ENCODE measurements around the gene ENOX1.

The ENOX1 gene

DNA sequence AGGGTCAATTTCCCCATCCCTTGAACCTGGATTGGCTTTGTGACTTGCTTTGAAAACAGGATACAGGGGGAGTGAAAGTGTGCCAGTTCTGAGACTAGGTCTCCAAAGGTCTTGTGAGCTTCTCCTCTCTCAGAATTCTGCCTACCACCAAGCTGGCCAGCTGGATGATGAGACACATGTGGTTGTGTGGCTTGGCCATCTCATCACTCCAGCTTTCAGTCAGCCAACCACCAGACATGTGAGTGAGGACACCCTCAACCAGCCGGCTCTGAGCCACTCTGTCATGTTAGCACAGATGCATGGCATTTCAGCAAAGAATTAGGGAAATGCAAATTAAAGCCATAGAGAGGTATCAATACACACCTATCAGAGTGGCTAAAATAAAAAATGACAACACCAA, 29.5 kb downstream of the ENOX1 start:
- Histone ChIP-seq H2BK120ac (ENCODE audit: insufficient read depth, low read length, poor library complexity) (no peak overlapping the region), H3K36me3 (ENCODE audit: control insufficient read depth in 1 of 2, insufficient read depth in 2 of 2, low read length in 2 of 2) (no peaks in the 10 kb centered on the region), H3K4me2 (ENCODE audit: low read length) (no peak overlapping the region), H3K4me1 (ENCODE audit: control insufficient read depth in 1 of 2, insufficient read depth in 2 of 2, low read length in 2 of 2) (no peaks in the 10 kb centered on the region), H2BK12ac (ENCODE audit: low read length) (no peak overlapping the region), H3K79me2 (ENCODE audit: control insufficient read depth, insufficient read depth, low read length, poor library complexity) (no peaks in the 10 kb centered on the region), H3K9ac (ENCODE audit: low read length) (no peak overlapping the region), H4K8ac (ENCODE audit: low read depth, low read length) (no peak overlapping the region), H3K4me3 (ENCODE audit: low read depth, low read length) (no peak overlapping the region), H3K18ac (ENCODE audit: low read length) (no peak overlapping the region), H2AK5ac (ENCODE audit: low read length) (no peak overlapping the region), H3K9me3 (ENCODE audit: insufficient read depth, low read depth, low read length) (no peaks in the 10 kb centered on the region), H2BK5ac (ENCODE audit: low read depth, low read length, poor library complexity) (no peak overlapping the region), H4K12ac (ENCODE audit: low read depth, low read length) (no peak overlapping the region), H3K27me3 (ENCODE audit: insufficient read depth, low read length) (no peaks in the 10 kb centered on the region), H4K91ac (ENCODE audit: low read depth, low read length) (no peak overlapping the region), H3K23ac (ENCODE audit: low read length) (no peak overlapping the region), H3K79me1 (ENCODE audit: low read length) (no peaks in the 10 kb centered on the region), H2AFZ (ENCODE audit: insufficient read depth, low read length, poor library complexity) (no peak overlapping the region), H3K4ac (ENCODE audit: low read depth, low read length) (no peak overlapping the region), H3K14ac (ENCODE audit: low read length) (no peak overlapping the region), H3K27ac (ENCODE audit: low read depth, low read length) (no peak overlapping the region)
- DNase-seq, result no peak
- no CpG with 5 or more reads among the region's 1 CpG for WGBS (ENCODE audit: extremely low coverage, insufficient coverage, insufficient read length)

DNA sequence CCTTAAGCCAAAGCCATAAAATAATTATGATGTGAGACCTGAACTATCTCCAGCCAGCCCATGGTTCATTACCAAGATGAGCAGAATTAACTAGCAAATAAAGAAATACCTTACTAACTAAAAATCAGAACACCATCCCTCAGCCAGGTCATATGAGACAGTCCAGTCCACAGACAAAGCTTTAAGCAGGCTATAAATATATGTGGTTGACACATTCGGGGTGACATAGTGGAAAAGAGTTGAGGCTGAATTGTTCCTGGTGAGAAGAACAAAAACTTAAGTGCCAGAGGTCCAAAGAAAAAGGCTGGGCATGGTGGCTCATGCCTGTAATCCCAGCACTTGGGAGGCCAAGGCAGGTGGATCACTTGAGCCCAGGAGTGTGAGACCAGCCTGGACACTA, 30.9 kb downstream of the ENOX1 start:
- no peak overlapping the region for H2BK120ac ChIP-seq (ENCODE audit: insufficient read depth, low read length, poor library complexity)
- no CpG with 5 or more reads among the region's 1 CpG for WGBS (ENCODE audit: extremely low coverage, insufficient coverage, insufficient read length)
- no peaks in the 10 kb centered on the region for H3K79me1 ChIP-seq (ENCODE audit: low read length)
- H4K12ac ChIP-seq (ENCODE audit: low read depth, low read length), result no peak overlapping the region
- H3K23ac ChIP-seq (ENCODE audit: low read length), result no peak overlapping the region
- no peak overlapping the region for H2BK12ac ChIP-seq (ENCODE audit: low read length)
- no peak overlapping the region for H3K4ac ChIP-seq (ENCODE audit: low read depth, low read length)
- no peak for DNase-seq
- H3K18ac ChIP-seq (ENCODE audit: low read length), result no peak overlapping the region
- H3K4me3 ChIP-seq (ENCODE audit: low read depth, low read length), result no peak overlapping the region
- H3K36me3 ChIP-seq (ENCODE audit: control insufficient read depth in 1 of 2, insufficient read depth in 2 of 2, low read length in 2 of 2), result no peaks in the 10 kb centered on the region
- no peak overlapping the region for H3K4me2 ChIP-seq (ENCODE audit: low read length)
- H4K91ac ChIP-seq (ENCODE audit: low read depth, low read length), result no peak overlapping the region
- H3K9ac ChIP-seq (ENCODE audit: low read length), result no peak overlapping the region
- H4K8ac ChIP-seq (ENCODE audit: low read depth, low read length), result no peak overlapping the region
- no peak overlapping the region for H3K27ac ChIP-seq (ENCODE audit: low read depth, low read length)
- no peak overlapping the region for H3K14ac ChIP-seq (ENCODE audit: low read length)
- H2AK5ac ChIP-seq (ENCODE audit: low read length), result no peak overlapping the region
- no peaks in the 10 kb centered on the region for H3K27me3 ChIP-seq (ENCODE audit: insufficient read depth, low read length)
- H3K9me3 ChIP-seq (ENCODE audit: insufficient read depth, low read depth, low read length), result no peaks in the 10 kb centered on the region
- no peaks in the 10 kb centered on the region for H3K4me1 ChIP-seq (ENCODE audit: control insufficient read depth in 1 of 2, insufficient read depth in 2 of 2, low read length in 2 of 2)
- no peak overlapping the region for H2AFZ ChIP-seq (ENCODE audit: insufficient read depth, low read length, poor library complexity)
- H3K79me2 ChIP-seq (ENCODE audit: control insufficient read depth, insufficient read depth, low read length, poor library complexity), result no peaks in the 10 kb centered on the region
- H2BK5ac ChIP-seq (ENCODE audit: low read depth, low read length, poor library complexity), result no peak overlapping the region

DNA sequence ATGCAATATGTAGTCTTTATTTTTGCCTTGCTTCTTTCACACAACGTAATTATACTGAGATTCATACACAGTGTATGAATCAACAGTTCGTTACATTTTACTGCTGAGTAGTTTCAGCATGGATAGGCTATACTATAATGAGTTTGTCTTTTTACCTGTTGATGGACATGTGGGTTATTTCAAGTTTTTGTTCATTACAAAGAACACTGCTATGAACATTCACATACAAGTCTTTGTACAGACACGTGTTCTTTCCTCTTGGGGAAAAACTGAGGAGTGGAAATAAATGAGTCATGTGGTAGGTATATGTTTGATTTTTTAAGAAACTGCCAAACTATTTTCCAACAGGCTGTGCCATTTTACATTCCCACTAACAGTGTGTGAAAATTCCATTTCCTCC, 35.1 kb downstream of the ENOX1 start:
- H3K79me1 ChIP-seq (ENCODE audit: low read length), result no peaks in the 10 kb centered on the region
- no peaks in the 10 kb centered on the region for H3K27me3 ChIP-seq (ENCODE audit: insufficient read depth, low read length)
- H2AK5ac ChIP-seq (ENCODE audit: low read length), result no peak overlapping the region
- no peak overlapping the region for H3K9ac ChIP-seq (ENCODE audit: low read length)
- DNase-seq, result no peak
- no peaks in the 10 kb centered on the region for H3K79me2 ChIP-seq (ENCODE audit: control insufficient read depth, insufficient read depth, low read length, poor library complexity)
- no peak overlapping the region for H2BK12ac ChIP-seq (ENCODE audit: low read length)
- H3K9me3 ChIP-seq (ENCODE audit: insufficient read depth, low read depth, low read length), result no peaks in the 10 kb centered on the region
- H3K18ac ChIP-seq (ENCODE audit: low read length), result no peak overlapping the region
- H2BK120ac ChIP-seq (ENCODE audit: insufficient read depth, low read length, poor library complexity), result no peak overlapping the region
- H2BK5ac ChIP-seq (ENCODE audit: low read depth, low read length, poor library complexity), result no peak overlapping the region
- H3K4me2 ChIP-seq (ENCODE audit: low read length), result no peak overlapping the region
- H3K27ac ChIP-seq (ENCODE audit: low read depth, low read length), result no peak overlapping the region
- no peak overlapping the region for H2AFZ ChIP-seq (ENCODE audit: insufficient read depth, low read length, poor library complexity)
- no peak overlapping the region for H4K12ac ChIP-seq (ENCODE audit: low read depth, low read length)
- H3K23ac ChIP-seq (ENCODE audit: low read length), result no peak overlapping the region
- H3K14ac ChIP-seq (ENCODE audit: low read length), result no peak overlapping the region
- H3K36me3 ChIP-seq (ENCODE audit: control insufficient read depth in 1 of 2, insufficient read depth in 2 of 2, low read length in 2 of 2), result no peaks in the 10 kb centered on the region
- H3K4me3 ChIP-seq (ENCODE audit: low read depth, low read length), result no peak overlapping the region
- no CpG with 5 or more reads among the region's 3 CpGs for WGBS (ENCODE audit: extremely low coverage, insufficient coverage, insufficient read length)
- no peak overlapping the region for H4K91ac ChIP-seq (ENCODE audit: low read depth, low read length)
- H4K8ac ChIP-seq (ENCODE audit: low read depth, low read length), result no peak overlapping the region
- no peak overlapping the region for H3K4ac ChIP-seq (ENCODE audit: low read depth, low read length)
- H3K4me1 ChIP-seq (ENCODE audit: control insufficient read depth in 1 of 2, insufficient read depth in 2 of 2, low read length in 2 of 2), result no peaks in the 10 kb centered on the region

DNA sequence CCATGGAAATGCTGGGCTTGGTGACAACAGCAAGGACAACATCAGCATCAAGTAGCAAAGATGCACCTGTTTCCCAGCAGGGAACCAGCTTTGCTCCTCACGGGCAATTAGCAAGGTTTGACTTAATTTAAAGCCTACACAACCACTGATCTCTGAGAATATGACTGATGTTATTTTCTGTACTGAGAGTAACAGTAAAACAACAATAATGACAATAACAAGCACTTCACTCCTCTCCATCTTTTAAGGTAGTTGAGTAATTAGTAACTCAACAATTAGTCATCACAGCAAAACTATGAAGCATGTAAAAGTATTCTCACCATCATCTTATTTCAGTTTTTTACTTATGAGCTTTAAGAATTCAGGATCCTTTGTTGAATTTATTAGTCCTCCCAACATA, 37.3 kb downstream of the ENOX1 start:
- no peak overlapping the region for H3K4ac ChIP-seq (ENCODE audit: low read depth, low read length)
- H3K79me1 ChIP-seq (ENCODE audit: low read length), result no peaks in the 10 kb centered on the region
- H3K27ac ChIP-seq (ENCODE audit: low read depth, low read length), result no peak overlapping the region
- no peak overlapping the region for H3K23ac ChIP-seq (ENCODE audit: low read length)
- no peaks in the 10 kb centered on the region for H3K36me3 ChIP-seq (ENCODE audit: control insufficient read depth in 1 of 2, insufficient read depth in 2 of 2, low read length in 2 of 2)
- H3K27me3 ChIP-seq (ENCODE audit: insufficient read depth, low read length), result no peaks in the 10 kb centered on the region
- no peak overlapping the region for H2BK5ac ChIP-seq (ENCODE audit: low read depth, low read length, poor library complexity)
- H3K79me2 ChIP-seq (ENCODE audit: control insufficient read depth, insufficient read depth, low read length, poor library complexity), result no peaks in the 10 kb centered on the region
- H3K18ac ChIP-seq (ENCODE audit: low read length), result no peak overlapping the region
- no peaks in the 10 kb centered on the region for H3K4me1 ChIP-seq (ENCODE audit: control insufficient read depth in 1 of 2, insufficient read depth in 2 of 2, low read length in 2 of 2)
- H3K9ac ChIP-seq (ENCODE audit: low read length), result no peak overlapping the region
- no peak overlapping the region for H3K14ac ChIP-seq (ENCODE audit: low read length)
- H2AFZ ChIP-seq (ENCODE audit: insufficient read depth, low read length, poor library complexity), result no peak overlapping the region
- H4K91ac ChIP-seq (ENCODE audit: low read depth, low read length), result no peak overlapping the region
- no peak overlapping the region for H4K8ac ChIP-seq (ENCODE audit: low read depth, low read length)
- no peak overlapping the region for H3K4me3 ChIP-seq (ENCODE audit: low read depth, low read length)
- no peaks in the 10 kb centered on the region for H3K9me3 ChIP-seq (ENCODE audit: insufficient read depth, low read depth, low read length)
- no peak overlapping the region for H4K12ac ChIP-seq (ENCODE audit: low read depth, low read length)
- no peak for DNase-seq
- no peak overlapping the region for H3K4me2 ChIP-seq (ENCODE audit: low read length)
- WGBS (ENCODE audit: extremely low coverage, insufficient coverage, insufficient read length), result no CpG with 5 or more reads among the region's 1 CpG
- no peak overlapping the region for H2BK12ac ChIP-seq (ENCODE audit: low read length)
- no peak overlapping the region for H2AK5ac ChIP-seq (ENCODE audit: low read length)
- H2BK120ac ChIP-seq (ENCODE audit: insufficient read depth, low read length, poor library complexity), result no peak overlapping the region
